H9 (cell line): ENCODE results near the gene WNT5B. TPM values are rescaled to one million over a fixed set of nuclear protein-coding genes. Genes with fewer than 3 reads are reported as not detected.

Experiments
- DNase-seq: peaks from one replicate; pipeline ENCODE4 v3.0.0-alpha.2; 2017
- H2AFZ ChIP-seq: one replicate; pipeline ENCODE4 v1.6.1; 2013; ENCODE audit warnings: mild to moderate bottlenecking, low read length, control low read depth, moderate library complexity
- H2AK5ac ChIP-seq: 2 replicates; pipeline ENCODE4 v1.6.1; 2013; ENCODE audit warnings: low read length, control low read depth, mixed read lengths; ENCODE audit not compliant: insufficient read length
- H2BK120ac ChIP-seq: one replicate; pipeline ENCODE4 v1.6.1; 2013; ENCODE audit warnings: low read depth, mild to moderate bottlenecking, low read length, control low read depth, inconsistent platforms; ENCODE audit not compliant: poor library complexity, severe bottlenecking
- H2BK12ac ChIP-seq: 2 replicates; pipeline ENCODE4 v1.6.1; 2013; ENCODE audit warnings: low read length, control low read depth, mixed read lengths, low read depth; ENCODE audit not compliant: insufficient read length
- H2BK15ac ChIP-seq: 2 replicates; pipeline ENCODE4 v1.6.1; 2013; ENCODE audit warnings: low read depth, low read length, control low read depth
- H2BK20ac ChIP-seq: one replicate; pipeline ENCODE4 v1.6.1; 2013; ENCODE audit warnings: low read depth, mild to moderate bottlenecking, low read length, control low read depth, inconsistent platforms; ENCODE audit not compliant: poor library complexity, severe bottlenecking
- H2BK5ac ChIP-seq: 2 replicates; pipeline ENCODE4 v1.6.1; 2013; ENCODE audit warnings: low read length, control low read depth, mixed read lengths; ENCODE audit not compliant: insufficient read length
- H3K14ac ChIP-seq: 2 replicates; pipeline ENCODE4 v1.6.1; 2013; ENCODE audit warnings: low read length, control low read depth; ENCODE audit not compliant: insufficient read depth
- H3K18ac ChIP-seq: 2 replicates; pipeline ENCODE4 v1.6.1; 2013; ENCODE audit warnings: low read depth, mild to moderate bottlenecking, mixed read lengths, low read length, control low read depth; ENCODE audit not compliant: insufficient read length
- H3K23ac ChIP-seq: 2 replicates; pipeline ENCODE4 v1.6.1; 2013; ENCODE audit warnings: low read length, control low read depth, mixed read lengths, low read depth; ENCODE audit not compliant: insufficient read length
- H3K23me2 ChIP-seq: 2 replicates; pipeline ENCODE4 v1.6.1; 2013; ENCODE audit warnings: low read depth, mild to moderate bottlenecking, mixed read lengths, low read length, control low read depth; ENCODE audit not compliant: insufficient read length, poor library complexity, severe bottlenecking
- H3K27ac ChIP-seq: 2 replicates; pipeline ENCODE4 v1.5.1; 2013; ENCODE audit warnings: low read length, control low read depth, mixed read lengths, low read depth; ENCODE audit not compliant: insufficient read length
- H3K27me3 ChIP-seq: 2 replicates; pipeline ENCODE4 v1.6.1; 2013; ENCODE audit warnings: low read length, control low read depth, inconsistent platforms; ENCODE audit not compliant: insufficient read depth
- H3K4ac ChIP-seq: 2 replicates; pipeline ENCODE4 v1.6.1; 2013; ENCODE audit warnings: low read depth, mild to moderate bottlenecking, control low read depth, inconsistent platforms, low read length, moderate library complexity
- H3K4me1 ChIP-seq: 2 replicates; pipeline ENCODE4 v1.6.1; 2013; ENCODE audit warnings: low read length, control low read depth, inconsistent platforms; ENCODE audit not compliant: insufficient read depth
- H3K4me2 ChIP-seq: 2 replicates; pipeline ENCODE4 v1.6.1; 2013; ENCODE audit warnings: low read length, control low read depth, mixed read lengths; ENCODE audit not compliant: insufficient read length, insufficient read depth
- H3K56ac ChIP-seq: 2 replicates; pipeline ENCODE4 v1.6.1; 2013; ENCODE audit warnings: low read depth, mild to moderate bottlenecking, mixed read lengths, low read length, control low read depth; ENCODE audit not compliant: insufficient read length
- H3K79me1 ChIP-seq: 2 replicates; pipeline ENCODE4 v1.6.1; 2013; ENCODE audit warnings: low read depth, mild to moderate bottlenecking, moderate library complexity, low read length, control low read depth, inconsistent platforms; ENCODE audit not compliant: insufficient read depth, poor library complexity, severe bottlenecking
- H3K79me2 ChIP-seq: 2 replicates; pipeline ENCODE4 v1.6.1; 2013; ENCODE audit warnings: low read length, control low read depth, inconsistent platforms; ENCODE audit not compliant: insufficient read depth
- H3K9ac ChIP-seq: 2 replicates; pipeline ENCODE4 v1.6.1; 2013; ENCODE audit warnings: low read length, control low read depth, mixed read lengths; ENCODE audit not compliant: insufficient read length; ENCODE audit errors: extremely low read depth
- H3K9me3 ChIP-seq: one replicate; pipeline ENCODE4 v1.6.1; 2013; ENCODE audit warnings: low read depth, low read length, inconsistent platforms; ENCODE audit not compliant: control insufficient read depth
- H3T11ph ChIP-seq: one replicate; pipeline ENCODE4 v1.6.1; 2013; ENCODE audit warnings: mild to moderate bottlenecking, low read length, control low read depth, inconsistent platforms
- H4K20me1 ChIP-seq: one replicate; pipeline ENCODE4 v1.6.1; 2013; ENCODE audit not compliant: control insufficient read depth, insufficient read length, insufficient read depth
- H4K5ac ChIP-seq: 2 replicates; pipeline ENCODE4 v1.6.1; 2013; ENCODE audit warnings: low read depth, mild to moderate bottlenecking, mixed read lengths, low read length, control low read depth; ENCODE audit not compliant: insufficient read length
- H4K8ac ChIP-seq: replicated peaks from 2 replicates; pipeline ENCODE4 v1.6.1; 2013; ENCODE audit warnings: low read length, control low read depth, mixed read lengths, low read depth; ENCODE audit not compliant: insufficient read length
- H4K91ac ChIP-seq: 2 replicates; pipeline ENCODE4 v1.6.1; 2013; ENCODE audit warnings: low read depth, mild to moderate bottlenecking, moderate library complexity, mixed read lengths, low read length, control low read depth; ENCODE audit not compliant: insufficient read length
- H3K27ac Mint-ChIP-seq, 3 experiments: 2 replicates in 2 of 3; 3 replicates in 1 of 3; pipeline ENCODE4 v1.8.0; 2020 to 2021; ENCODE audit warnings: mixed read lengths in 3 of 3, mild to moderate bottlenecking in 1 of 3, moderate library complexity in 1 of 3
- H3K27me3 Mint-ChIP-seq: 2 replicates; pipeline ENCODE4 v1.8.0; 2021; ENCODE audit warnings: low read depth, mild to moderate bottlenecking, moderate library complexity, mixed read lengths
- H3K36me3 Mint-ChIP-seq, 3 experiments: 2 replicates in 2 of 3; 3 replicates in 1 of 3; pipeline ENCODE4 v1.8.0; 2020 to 2021; ENCODE audit warnings: low read depth in 3 of 3, mixed read lengths in 3 of 3; ENCODE audit not compliant: insufficient read depth in 1 of 3
- H3K4me1 Mint-ChIP-seq, 2 experiments: 2 replicates each; pipeline ENCODE4 v1.8.0; 2020; ENCODE audit warnings: mixed read lengths in 2 of 2
- H3K4me3 Mint-ChIP-seq, 2 experiments: 2 replicates in 1 of 2; 3 replicates in 1 of 2; pipeline ENCODE4 v1.8.0; 2020 to 2021; ENCODE audit warnings: mild to moderate bottlenecking in 2 of 2, mixed read lengths in 2 of 2, moderate library complexity in 1 of 2
- H3K9me3 Mint-ChIP-seq, 2 experiments: 2 replicates in 1 of 2; 3 replicates in 1 of 2; pipeline ENCODE4 v1.8.0; 2020; ENCODE audit warnings: mild to moderate bottlenecking in 2 of 2, mixed read lengths in 2 of 2, moderate library complexity in 1 of 2
- WGBS: extraction: QIAGEN DNeasy Blood & Tissue Kit; methylation state at CpG from one replicate; pipeline ENCODE4 v1.1.7; 2013; ENCODE audit warnings: missing lambda C conversion rate, low lambda C conversion rate, mixed read lengths; ENCODE audit not compliant: insufficient read length; ENCODE audit errors: extremely low coverage; 5-methylcytosine and 5-hydroxymethylcytosine counted together
- total RNA-seq: library from RNA; stranded (reverse); gene quantifications from 2 replicates; pipeline ENCODE4 v1.2.1, GENCODE V29; 2021
- TF ChIP-seq, protein P1 (sequence below): fragments of 200-600 bp; sonication (generic); conservative IDR thresholded peaks from 3 replicates; pipeline ENCODE4 v1.8.0; 2021; ENCODE audit warnings: antibody characterized with exemption, mild to moderate bottlenecking

The WNT5B gene
- total RNA-seq, 1 experiment from 2014 or later = 1.5 TPM

DNA sequence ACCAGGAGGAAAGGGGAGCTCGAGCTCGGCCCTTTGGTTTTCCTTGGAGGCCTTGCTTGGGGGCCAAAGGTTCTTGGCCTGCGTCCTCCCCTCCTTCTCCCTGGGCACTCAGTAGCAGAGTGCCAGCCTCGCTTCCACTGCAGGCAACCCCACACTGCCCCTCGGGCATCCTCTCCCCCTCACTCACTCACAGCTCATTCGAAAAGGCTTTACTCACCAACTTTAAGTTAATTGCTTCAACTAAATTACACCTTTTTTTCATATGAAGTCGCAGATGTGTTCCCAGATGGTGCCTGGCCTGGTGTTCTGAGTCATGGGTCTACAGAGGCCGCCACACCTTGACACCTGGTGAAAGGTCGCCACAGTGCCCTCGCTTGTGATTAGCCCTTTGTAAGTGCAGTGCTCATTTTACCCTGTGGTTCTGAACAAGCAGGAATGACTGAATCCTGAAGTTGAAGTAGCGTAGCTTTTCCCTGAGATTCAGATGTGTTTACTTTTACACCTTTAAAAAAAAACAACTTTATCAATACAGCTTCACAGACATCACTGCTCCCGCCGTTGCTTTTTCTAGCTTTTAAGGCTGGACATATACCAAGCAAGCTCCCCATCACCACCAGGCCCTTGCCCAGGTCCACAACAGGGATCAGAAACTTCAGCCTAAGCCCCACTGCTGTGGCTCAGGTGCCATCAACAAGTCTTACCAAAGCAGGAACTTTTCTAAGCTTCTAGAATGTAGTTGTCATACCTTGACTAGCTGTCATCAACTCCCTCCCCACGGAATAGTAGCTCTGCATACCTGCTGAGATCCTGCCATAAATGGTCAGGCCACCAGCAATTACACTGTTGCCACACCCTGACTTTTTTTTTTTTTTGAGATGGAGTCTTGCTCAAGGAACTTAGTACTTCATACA is 41.6 kb downstream of the WNT5B start:
- no peak overlapping the region for H2BK120ac ChIP-seq
- H3K56ac ChIP-seq = no peak overlapping the region
- no peaks in the 10 kb centered on the region for H3K27me3 ChIP-seq
- H2BK20ac ChIP-seq = no peak overlapping the region
- H3K14ac ChIP-seq = no peak overlapping the region
- no peak overlapping the region for H4K5ac ChIP-seq
- H3K23me2 ChIP-seq = no peaks in the 10 kb centered on the region
- TF ChIP-seq, protein P1, sequence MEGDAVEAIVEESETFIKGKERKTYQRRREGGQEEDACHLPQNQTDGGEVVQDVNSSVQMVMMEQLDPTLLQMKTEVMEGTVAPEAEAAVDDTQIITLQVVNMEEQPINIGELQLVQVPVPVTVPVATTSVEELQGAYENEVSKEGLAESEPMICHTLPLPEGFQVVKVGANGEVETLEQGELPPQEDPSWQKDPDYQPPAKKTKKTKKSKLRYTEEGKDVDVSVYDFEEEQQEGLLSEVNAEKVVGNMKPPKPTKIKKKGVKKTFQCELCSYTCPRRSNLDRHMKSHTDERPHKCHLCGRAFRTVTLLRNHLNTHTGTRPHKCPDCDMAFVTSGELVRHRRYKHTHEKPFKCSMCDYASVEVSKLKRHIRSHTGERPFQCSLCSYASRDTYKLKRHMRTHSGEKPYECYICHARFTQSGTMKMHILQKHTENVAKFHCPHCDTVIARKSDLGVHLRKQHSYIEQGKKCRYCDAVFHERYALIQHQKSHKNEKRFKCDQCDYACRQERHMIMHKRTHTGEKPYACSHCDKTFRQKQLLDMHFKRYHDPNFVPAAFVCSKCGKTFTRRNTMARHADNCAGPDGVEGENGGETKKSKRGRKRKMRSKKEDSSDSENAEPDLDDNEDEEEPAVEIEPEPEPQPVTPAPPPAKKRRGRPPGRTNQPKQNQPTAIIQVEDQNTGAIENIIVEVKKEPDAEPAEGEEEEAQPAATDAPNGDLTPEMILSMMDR = no peak
- H3K4me1 ChIP-seq = no peaks in the 10 kb centered on the region
- H3K4me2 ChIP-seq = no peak overlapping the region
- no peak overlapping the region for H4K8ac ChIP-seq
- H3K4me3 Mint-ChIP-seq = no peak overlapping the region
- no peak overlapping the region for H3K9ac ChIP-seq
- no peak overlapping the region for H2BK15ac ChIP-seq
- H3K9me3 Mint-ChIP-seq = no peaks in the 10 kb centered on the region
- H2AFZ ChIP-seq = no peak overlapping the region
- 0 out of 4 replicates have a peak, but pooled peaks cover 2 to 3% of the 10 kb centered on the region in 2 experiments for H3K4me1 Mint-ChIP-seq
- WGBS = no CpG with 5 or more reads among the region's 14 CpGs
- no peak overlapping the region for H2BK5ac ChIP-seq
- H3K36me3 Mint-ChIP-seq = no peaks in the 10 kb centered on the region
- no peak overlapping the region for H3T11ph ChIP-seq
- no peak overlapping the region for H2BK12ac ChIP-seq
- no peaks in the 10 kb centered on the region for H3K79me1 ChIP-seq
- no peak overlapping the region for H3K4ac ChIP-seq
- H3K23ac ChIP-seq = no peak overlapping the region
- no peak overlapping the region for H4K91ac ChIP-seq
- H3K18ac ChIP-seq = no peak overlapping the region
- H2AK5ac ChIP-seq = no peak overlapping the region
- no peaks in the 10 kb centered on the region for H3K79me2 ChIP-seq
- H3K9me3 ChIP-seq = no peaks in the 10 kb centered on the region
- no peaks in the 10 kb centered on the region for H4K20me1 ChIP-seq
- H3K27ac Mint-ChIP-seq = no peak overlapping the region
- H3K27me3 Mint-ChIP-seq = peaks cover 3% of the 10 kb centered on the region
- peak; percentile 26 for DNase-seq
- no peak overlapping the region for H3K27ac ChIP-seq
